Heart right ventricle (tissue), 16 donors: Measurements from ENCODE around the gene ARMC9. TPM values are rescaled to one million over a fixed set of nuclear protein-coding genes. Genes with fewer than 3 reads are reported as not detected.
"Not testable (repeated sequence)": the region's sequence is repeated elsewhere in the genome, so short reads cannot be mapped to it uniquely, and the experiment has no call there.

ENCODE experiments used
- ATAC-seq, 8 donors: fragments of 200-7000 bp; cut with Tn5 transposase; one replicate each; pipeline ENCODE4 v1.9.1; 2020; ENCODE audit warnings: mild to moderate bottlenecking in 8 of 8, moderate library complexity in 8 of 8, moderate number of reproducible peaks in 1 of 8
- DNase-seq, 2 donors: peaks; one replicate each; pipeline ENCODE4 v3.0.0-alpha.2; 2020
- H3K27ac ChIP-seq, 10 donors: fragments of 200-600 bp; sonication (generic) in 2 of 10; one replicate each; pipeline versions ENCODE4 v1.5.0 to v1.8.0; 2020 to 2022; ENCODE audit warnings: mild to moderate bottlenecking in 3 of 10
- H3K27me3 ChIP-seq, 7 donors: fragments of 200-600 bp; one replicate each; pipeline ENCODE4 v1.8.0; 2021 to 2022; ENCODE audit warnings: mild to moderate bottlenecking in 2 of 7
- H3K36me3 ChIP-seq, 9 donors: fragments of 200-600 bp; sonication (generic) in 1 of 9; one replicate each; pipeline versions ENCODE4 v1.5.0 to v1.8.0; 2020 to 2022; ENCODE audit warnings: mild to moderate bottlenecking in 2 of 9
- H3K4me1 ChIP-seq, 9 donors: fragments of 200-600 bp; sonication (generic) in 1 of 9; one replicate each; pipeline versions ENCODE4 v1.5.0 to v1.8.0; 2020 to 2022; ENCODE audit warnings: mild to moderate bottlenecking in 4 of 9
- H3K4me3 ChIP-seq, 10 donors: fragments of 200-600 bp; sonication (generic) in 2 of 10; one replicate each; pipeline versions ENCODE4 v1.5.0 to v1.8.0; 2020 to 2022; ENCODE audit warnings: mild to moderate bottlenecking in 7 of 10, moderate library complexity in 2 of 10
- H3K9me3 ChIP-seq, 11 donors: fragments of 200-600 bp in 10 of 11; sonication (generic) in 2 of 11; one replicate each; pipeline versions ENCODE4 v1.5.0 to v1.8.0; 2013 to 2022; ENCODE audit warnings: mild to moderate bottlenecking in 2 of 11, control low read depth in 1 of 11, moderate library complexity in 1 of 11
- WGBS, 2 donors: extraction: QIAGEN DNeasy Blood & Tissue Kit; methylation state at CpG; one replicate each; pipeline ENCODE4 v1.1.7; 2013; ENCODE audit warnings: inconsistent platforms in 1 of 2; 5-methylcytosine and 5-hydroxymethylcytosine counted together
- intact Hi-C, 10 donors: fragments of 100-400 bp; cut with DNase I; formaldehyde crosslinking; loops; one replicate each; pipeline versions ENCODE4 v1.11.1 to v1.14.2; 2022
- polyA plus RNA-seq, 2 donors: library from polyadenylated mRNA; stranded (reverse); fragments of 200-250 nt; gene quantifications; one replicate each; pipeline ENCODE4 v1.2.3, GENCODE V29; 2013
- total RNA-seq, 10 donors: library from RNA; stranded (reverse); fragmentation: NEBNext Ultra II Directional in 3 of 10; extraction: Animal tissue kit (Norgen Biotek cat#: 25700) in 3 of 10; gene quantifications; one replicate each; pipeline versions ENCODE4 v1.2.1 to v1.2.4, GENCODE V29; 2021 to 2023
- TF ChIP-seq, protein P1 (sequence below), 9 donors: fragments of 200-600 bp; sonication (generic) in 2 of 9; IDR thresholded peaks; one replicate each; pipeline versions ENCODE4 v1.5.0 to v1.8.0; 2021 to 2022; ENCODE audit warnings: antibody characterized with exemption in 9 of 9, mild to moderate bottlenecking in 5 of 9, moderate library complexity in 1 of 9
- donor health status: Arrhythmogenic right ventricular cardiomyopathy.
- donor health status: ischemic (EF 13 %, LVEDD 7.1; RV severe dilation, severe dysfunction).
- donor health status: healthy with polysubstance abuse.
- donor health status: DM: no; HTN: yes; CAD: no.
- donor health status: DM: no; HTN: no; CAD: no.
- donor health status: ischemic (EF 25% LVEDD 6.9; RV normal size, moderate dysfunction).
- donor health status: ischemic (EF 25% LVEDD 5.7; RV mildly dilated, moderate dysfunction).
- donor health status: healthy.
- donor health status: DM: yes; HTN: yes; CAD: no.
- donor health status: Ischemic cardiomyopathy.
- donor health status: ischemic (EF 35%, LVEDD 5.7; RV mildly dilated, moderate dysfunction).
- donor health status: nonischemic (EF 11% LVEDD 7.7; RV severe dilation, severe dysfunction).
- donor health status: DM: yes; HTN: yes; CAD: no.
- donor health status: PGD.
- donor health status: ischemic (EF 29% LVEDD 5.4; RV normal size, mild dysfunction).
- donor health status: nonischemic (EF 23%, LVEDD 6.1; RV moderate dilation, normal function).

Gene ARMC9
- total and polyA plus RNA-seq, 12 donors, result 1.6 to 6.8 (median 2.3) TPM

DNA sequence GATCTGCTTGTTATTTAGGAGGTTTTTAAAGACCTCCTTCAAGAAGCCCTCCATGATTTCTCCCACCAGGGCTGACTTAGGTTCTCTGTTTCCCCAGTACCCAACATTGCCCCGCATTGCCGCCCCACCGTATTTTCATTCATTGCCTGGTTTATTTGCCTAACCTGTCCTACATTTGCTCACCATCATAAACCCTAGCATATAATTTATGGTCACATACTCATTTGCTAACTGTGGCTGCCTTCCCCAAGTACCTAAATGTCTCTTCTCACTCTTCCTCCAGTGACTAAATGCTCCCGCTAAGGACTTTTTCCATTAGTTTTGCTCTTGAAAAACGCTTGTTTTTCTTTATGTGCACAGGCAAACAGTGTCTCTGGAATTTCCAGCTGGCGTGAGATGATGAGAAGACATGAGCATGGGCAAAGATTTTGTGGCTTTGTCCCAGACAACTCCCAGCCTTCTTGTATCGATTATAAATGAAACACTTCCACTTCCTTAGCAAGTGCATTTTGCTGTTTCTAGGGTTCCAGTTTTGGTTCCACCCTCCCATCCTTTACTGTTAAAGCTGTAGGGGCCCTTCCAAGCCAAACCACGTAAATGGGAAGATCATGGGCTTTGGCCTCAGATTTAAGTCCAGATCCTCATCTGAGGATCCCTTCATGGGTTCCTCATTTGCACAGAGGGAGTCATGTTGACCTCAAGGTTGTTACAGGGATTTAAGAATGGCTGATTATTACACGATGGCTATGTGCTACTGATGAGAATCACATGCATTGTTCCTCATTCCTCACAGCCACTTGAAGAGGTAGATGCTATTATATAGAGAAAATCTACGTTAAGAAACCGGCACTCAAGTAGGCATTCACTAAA is 21.0 kb upstream of the ARMC9 start:
- H3K27me3 ChIP-seq, result no peaks in the 10 kb centered on the region
- no peak overlapping the region for H3K4me3 ChIP-seq
- WGBS, 2 donors, result 92 to 93% methylated on average over 11 of the region's 11 CpGs
- intact Hi-C loops, result no loop called here
- H3K9me3 ChIP-seq, result no peaks in the 10 kb centered on the region
- no peak for DNase-seq
- TF ChIP-seq, protein P1, sequence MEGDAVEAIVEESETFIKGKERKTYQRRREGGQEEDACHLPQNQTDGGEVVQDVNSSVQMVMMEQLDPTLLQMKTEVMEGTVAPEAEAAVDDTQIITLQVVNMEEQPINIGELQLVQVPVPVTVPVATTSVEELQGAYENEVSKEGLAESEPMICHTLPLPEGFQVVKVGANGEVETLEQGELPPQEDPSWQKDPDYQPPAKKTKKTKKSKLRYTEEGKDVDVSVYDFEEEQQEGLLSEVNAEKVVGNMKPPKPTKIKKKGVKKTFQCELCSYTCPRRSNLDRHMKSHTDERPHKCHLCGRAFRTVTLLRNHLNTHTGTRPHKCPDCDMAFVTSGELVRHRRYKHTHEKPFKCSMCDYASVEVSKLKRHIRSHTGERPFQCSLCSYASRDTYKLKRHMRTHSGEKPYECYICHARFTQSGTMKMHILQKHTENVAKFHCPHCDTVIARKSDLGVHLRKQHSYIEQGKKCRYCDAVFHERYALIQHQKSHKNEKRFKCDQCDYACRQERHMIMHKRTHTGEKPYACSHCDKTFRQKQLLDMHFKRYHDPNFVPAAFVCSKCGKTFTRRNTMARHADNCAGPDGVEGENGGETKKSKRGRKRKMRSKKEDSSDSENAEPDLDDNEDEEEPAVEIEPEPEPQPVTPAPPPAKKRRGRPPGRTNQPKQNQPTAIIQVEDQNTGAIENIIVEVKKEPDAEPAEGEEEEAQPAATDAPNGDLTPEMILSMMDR (IDR thresholded peaks at IDR 0.05), result no peak
- H3K36me3 ChIP-seq, result peaks cover 0 to 34% (median 8%) of the 10 kb centered on the region in 9 donors
- no peak overlapping the region for H3K27ac ChIP-seq
- no peak for ATAC-seq
- H3K4me1 ChIP-seq, result peaks cover 0 to 49% (median 29%) of the 10 kb centered on the region in 9 donors

DNA sequence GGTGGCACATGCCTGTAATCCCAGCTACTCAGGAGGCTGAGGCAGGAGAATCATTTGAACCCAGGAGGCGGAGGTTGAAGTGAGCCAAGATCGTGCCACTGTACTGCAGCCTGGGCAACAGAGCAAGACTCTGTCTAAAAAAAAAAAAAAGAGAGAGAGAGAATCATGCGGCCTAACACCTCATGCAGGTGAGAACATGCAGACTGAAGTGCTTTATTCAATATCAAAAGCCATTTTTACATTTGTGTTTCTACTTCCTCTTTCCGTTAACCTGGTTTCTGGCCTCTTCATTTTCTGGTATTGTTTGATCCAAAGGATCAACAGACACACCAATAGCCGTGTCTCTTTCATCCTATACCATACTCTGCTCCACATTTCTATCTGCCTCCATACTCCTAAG is 19.6 kb upstream of the ARMC9 start:
- H3K4me3 ChIP-seq, ATAC-seq, H3K9me3 ChIP-seq, intact Hi-C loops, H3K27me3 ChIP-seq, DNase-seq, H3K27ac ChIP-seq: not testable (repeated sequence)
- 91 to 98% methylated on average over 5 of the region's 5 CpGs for WGBS, 2 donors
- Histone ChIP-seq H3K4me1 (peaks cover 0 to 48% (median 33%) of the 10 kb centered on the region in 9 donors), H3K36me3 (peaks cover 0 to 22% (median 0%) of the 10 kb centered on the region in 9 donors)

DNA sequence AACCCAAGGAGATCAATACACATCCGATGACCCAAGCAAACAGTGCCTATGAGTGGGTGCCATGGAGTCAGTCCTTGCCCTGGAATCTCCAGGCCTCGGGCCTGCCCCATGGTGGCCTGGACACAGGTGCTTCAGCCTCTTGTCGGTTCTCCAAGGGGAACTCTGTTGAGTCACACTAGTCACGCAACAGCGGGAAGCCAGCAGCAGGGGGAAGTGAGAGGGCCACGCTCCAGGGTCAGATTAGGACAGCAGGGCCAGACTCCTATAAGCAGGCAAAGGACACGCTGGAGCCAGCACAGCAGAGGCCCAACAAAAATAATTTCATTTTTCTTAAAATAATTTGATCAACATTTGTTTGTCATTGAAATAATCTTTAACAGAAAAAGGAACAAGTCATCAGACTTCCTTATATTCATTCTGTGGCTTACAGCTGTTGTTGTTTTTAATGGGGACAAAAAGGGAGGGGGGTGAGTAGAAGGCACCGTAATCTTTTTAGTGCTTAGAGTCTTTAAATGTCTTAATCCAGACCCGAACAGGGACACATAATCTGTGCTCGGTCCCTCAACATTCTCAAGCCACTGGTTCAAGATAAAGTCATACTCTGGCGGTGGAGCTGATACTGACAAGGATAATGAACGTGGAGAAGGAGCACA is 16.4 kb upstream of the ARMC9 start:
- ATAC-seq, result peak; percentile 72 to 94 (median 84)
- intact Hi-C loops, result no loop called here
- Histone ChIP-seq H3K9me3 (no peaks in the 10 kb centered on the region), H3K27ac (peak overlapping the region in 9 of 10 donors; percentile 12 to 84 (median 56)), H3K4me1 (peaks cover 9 to 62% (median 41%) of the 10 kb centered on the region in 9 donors), H3K4me3 (no peak overlapping the region), H3K27me3 (no peaks in the 10 kb centered on the region), H3K36me3 (no peaks in the 10 kb centered on the region)
- DNase-seq, result peak; percentile 69 to 79
- 39 to 47% methylated on average over 12 of the region's 12 CpGs for WGBS, 2 donors
- TF ChIP-seq, protein P1 (IDR thresholded peaks at IDR 0.05), result no peak

DNA sequence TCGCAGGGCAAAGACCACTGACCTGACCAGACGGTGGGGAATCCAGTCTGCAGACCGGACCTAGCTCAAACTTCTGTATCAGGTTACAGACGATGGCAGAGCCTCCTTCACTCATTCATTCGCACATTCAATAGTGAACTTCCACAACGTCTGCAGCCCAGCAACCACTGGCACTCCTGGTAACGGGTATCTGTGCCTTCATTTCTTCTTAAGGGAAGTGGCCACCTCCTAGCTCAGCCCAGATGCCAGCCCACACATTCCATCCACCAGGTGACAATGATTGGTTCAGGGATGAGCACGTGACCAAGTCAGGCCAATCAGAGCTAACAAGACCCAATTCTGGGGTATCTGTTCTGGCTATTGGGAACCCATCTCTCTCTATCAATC is 15.9 kb upstream of the ARMC9 start:
- H3K27ac ChIP-seq, result peak overlapping the region in 9 of 10 donors; percentile 12 to 84 (median 56)
- DNase-seq (no peak), ATAC-seq (no peak)
- no peak overlapping the region for H3K4me3 ChIP-seq
- no peaks in the 10 kb centered on the region for H3K36me3 ChIP-seq
- H3K27me3 ChIP-seq, result no peaks in the 10 kb centered on the region
- intact Hi-C loops, result no loop called here
- H3K4me1 ChIP-seq, result peaks cover 9 to 67% (median 43%) of the 10 kb centered on the region in 9 donors
- H3K9me3 ChIP-seq, result no peaks in the 10 kb centered on the region
- TF ChIP-seq, protein P1 (IDR thresholded peaks at IDR 0.05), result no peak
- 80 to 85% methylated on average over 8 of the region's 8 CpGs for WGBS, 2 donors
